KMS-11 (cell line): ENCODE measurements around the gene JARID2.

Experiments
- H2AFZ ChIP-seq: fragments of 200-600 bp; sonication (generic); 2 replicates; pipeline ENCODE4 v1.6.1; 2016; ENCODE audit warnings: antibody characterized with exemption, mixed run types, low read depth
- H3K27ac ChIP-seq: fragments of 200-600 bp; sonication (generic); 2 replicates; pipeline ENCODE4 v1.6.1; 2016; ENCODE audit warnings: mild to moderate bottlenecking, mixed run types
- H3K27me3 ChIP-seq: fragments of 200-600 bp; sonication (generic); 2 replicates; pipeline ENCODE4 v1.6.1; 2017; ENCODE audit warnings: mild to moderate bottlenecking, low read depth, mixed run types, moderate library complexity; ENCODE audit not compliant: insufficient read depth
- H3K36me3 ChIP-seq: fragments of 200-600 bp; sonication (generic); 2 replicates; pipeline ENCODE4 v1.6.1; 2017; ENCODE audit warnings: mild to moderate bottlenecking, mixed run types; ENCODE audit not compliant: insufficient read depth
- H3K4me1 ChIP-seq: fragments of 200-600 bp; sonication (generic); 2 replicates; pipeline ENCODE4 v1.6.1; 2016; ENCODE audit warnings: mild to moderate bottlenecking, low read depth, mixed run types; ENCODE audit not compliant: poor library complexity, severe bottlenecking
- H3K4me2 ChIP-seq: fragments of 200-600 bp; sonication (generic); 2 replicates; pipeline ENCODE4 v1.7.0; 2016; ENCODE audit warnings: mild to moderate bottlenecking, mixed run types
- H3K4me3 ChIP-seq: fragments of 200-600 bp; sonication (generic); IDR thresholded peaks from 2 replicates; pipeline ENCODE4 v1.6.1; 2017; ENCODE audit warnings: low read depth, low read length, mixed read lengths; ENCODE audit not compliant: insufficient read depth
- H3K79me2 ChIP-seq: fragments of 200-600 bp; sonication (generic); 2 replicates; pipeline ENCODE4 v1.6.1; 2016; ENCODE audit warnings: low read depth, mixed run types; ENCODE audit not compliant: insufficient read depth
- H3K9ac ChIP-seq: fragments of 200-600 bp; sonication (generic); 2 replicates; pipeline ENCODE4 v1.6.1; 2016; ENCODE audit warnings: mild to moderate bottlenecking, mixed run types
- H4K20me1 ChIP-seq: fragments of 200-600 bp; sonication (generic); 2 replicates; pipeline ENCODE4 v1.6.1; 2016; ENCODE audit warnings: mild to moderate bottlenecking, mixed run types; ENCODE audit not compliant: insufficient read depth
- CTCF ChIP-seq: fragments of 200-600 bp; sonication (generic); conservative IDR thresholded peaks from 2 replicates; pipeline ENCODE4 v1.6.1; 2017; ENCODE audit warnings: low read depth, mild to moderate bottlenecking, antibody characterized with exemption, low read length, moderate library complexity, mixed read lengths

Gene JARID2

GRCh38 chr6:15374119-15374518, 128.2 kb downstream of the JARID2 start:
- H3K4me1 ChIP-seq: no peaks in the 10 kb centered on the region
- peaks cover 21% of the 10 kb centered on the region; the same call in 1 of the 2 replicates for H3K79me2 ChIP-seq
- H4K20me1 ChIP-seq: no peaks in the 10 kb centered on the region
- H3K27ac ChIP-seq: no peak overlapping the region
- no peaks in the 10 kb centered on the region for H3K36me3 ChIP-seq
- no peak overlapping the region for H3K4me2 ChIP-seq
- H3K9ac ChIP-seq: no peak overlapping the region
- H2AFZ ChIP-seq: no peak overlapping the region
- TF ChIP-seq CTCF: no peak
- no peak overlapping the region for H3K4me3 ChIP-seq
- no peaks in the 10 kb centered on the region for H3K27me3 ChIP-seq

GRCh38 chr6:15375018-15375417, 129.1 kb downstream of the JARID2 start:
- Histone ChIP-seq H3K27ac (no peak overlapping the region), H2AFZ (no peak overlapping the region), H3K4me1 (no peaks in the 10 kb centered on the region), H4K20me1 (no peaks in the 10 kb centered on the region), H3K27me3 (no peaks in the 10 kb centered on the region), H3K4me3 (no peak overlapping the region), H3K79me2 (peaks cover 14% of the 10 kb centered on the region; the same call in 1 of the 2 replicates), H3K36me3 (no peaks in the 10 kb centered on the region), H3K4me2 (no peak overlapping the region), H3K9ac (no peak overlapping the region)
- no peak for TF ChIP-seq CTCF

- Histone ChIP-seq H3K79me2 (peaks cover 14% of the 10 kb centered on the region; the same call in 1 of the 2 replicates), H3K4me1 (no peaks in the 10 kb centered on the region)
Measured at GRCh38 chr6:15375638-15376290, 129.9 kb downstream of the JARID2 start.

GRCh38 chr6:15376900-15377487, 131.1 kb downstream of the JARID2 start:
- Histone ChIP-seq H3K4me2 (no peak overlapping the region), H3K27ac (no peak overlapping the region), H4K20me1 (no peaks in the 10 kb centered on the region), H3K27me3 (no peaks in the 10 kb centered on the region), H3K9ac (no peak overlapping the region), H2AFZ (no peak overlapping the region), H3K4me1 (no peaks in the 10 kb centered on the region), H3K79me2 (peaks cover 14% of the 10 kb centered on the region; the same call in 1 of the 2 replicates), H3K36me3 (no peaks in the 10 kb centered on the region), H3K4me3 (no peak overlapping the region)
- no peak for TF ChIP-seq CTCF

More at GRCh38 chr6:15375638-15376290, 129.9 kb downstream of the JARID2 start:
- Histone ChIP-seq H4K20me1 (no peaks in the 10 kb centered on the region), H2AFZ (no peak overlapping the region), H3K36me3 (no peaks in the 10 kb centered on the region), H3K4me3 (no peak overlapping the region), H3K27ac (no peak overlapping the region), H3K9ac (no peak overlapping the region), H3K27me3 (no peaks in the 10 kb centered on the region), H3K4me2 (no peak overlapping the region)
- no peak for TF ChIP-seq CTCF
